Measurements from ENCODE around the gene PRSS8. TPM values are rescaled to one million over a fixed set of nuclear protein-coding genes. Genes with fewer than 3 reads are reported as not detected.

The PRSS8 gene
- polyA plus RNA-seq, 1 donor from 2014 or later = not detected

DNA sequence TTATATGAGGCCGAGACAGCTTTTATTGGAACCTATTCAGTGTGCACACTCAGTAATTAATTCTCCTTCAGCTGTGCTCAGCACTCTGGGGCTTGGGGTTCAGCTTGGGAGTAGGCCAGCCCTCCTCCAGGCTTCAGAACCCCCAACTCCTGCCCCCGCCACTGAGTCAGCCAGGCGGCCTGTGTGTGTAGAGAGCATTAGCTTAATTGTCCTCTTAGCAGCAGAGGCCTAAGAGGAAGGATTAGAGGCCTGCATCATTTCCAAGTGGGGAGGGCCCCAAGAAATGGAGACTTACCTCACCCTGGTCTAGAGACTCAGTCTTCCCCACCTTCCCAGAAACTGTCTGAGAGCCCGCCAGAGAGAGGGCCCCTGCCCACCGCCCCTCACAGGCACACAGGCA is 47.6 kb downstream of the PRSS8 start:
- Histone ChIP-seq H4K20me1 (ENCODE audit: insufficient read depth) (no peaks in the 10 kb centered on the region), H3K4me2 (ENCODE audit: low read length) (no peak overlapping the region), H3K9ac (ENCODE audit: low read length) (no peak overlapping the region), H3K79me2 (replicated peaks; ENCODE audit: insufficient read depth, low read length) (peaks cover 9% of the 10 kb centered on the region), H3K36me3 (ENCODE audit: insufficient read depth, low read length) (no peaks in the 10 kb centered on the region), H3K27me3 (ENCODE audit: insufficient read depth, low read depth, low read length) (no peaks in the 10 kb centered on the region), H3K9me3 (ENCODE audit: low read length) (no peaks in the 10 kb centered on the region), H3K4me3 (ENCODE audit: low read length) (no peak overlapping the region), H2AFZ (ENCODE audit: low read depth, low read length) (no peak overlapping the region), H3K9me2 (ENCODE audit: insufficient read depth, low read length) (no peaks in the 10 kb centered on the region), H3F3A (ENCODE audit: insufficient read depth, low read length, poor library complexity, severe bottlenecking) (no peaks in the 10 kb centered on the region), H3K27ac (ENCODE audit: low read length) (no peak overlapping the region)
- TF ChIP-seq SMC3 (conservative IDR thresholded peaks at IDR 0.05; ENCODE audit: poor library complexity) (no peak), POLR2AphosphoS5 (IDR thresholded peaks at IDR 0.05) (no peak), EP300 (conservative IDR thresholded peaks at IDR 0.05; ENCODE audit: poor library complexity, severe bottlenecking) (no peak), MXI1 (conservative IDR thresholded peaks at IDR 0.05; ENCODE audit: poor library complexity, severe bottlenecking) (no peak), TAF1 (IDR thresholded peaks at IDR 0.05; ENCODE audit: low read depth) (no peak), RAD21 (conservative IDR thresholded peaks at IDR 0.05) (no peak), EZH2 (IDR thresholded peaks at IDR 0.05; ENCODE audit: borderline replicate concordance, insufficient read depth, low read length, poor library complexity, severe bottlenecking) (no peak)
- TF ChIP-seq, protein P1, sequence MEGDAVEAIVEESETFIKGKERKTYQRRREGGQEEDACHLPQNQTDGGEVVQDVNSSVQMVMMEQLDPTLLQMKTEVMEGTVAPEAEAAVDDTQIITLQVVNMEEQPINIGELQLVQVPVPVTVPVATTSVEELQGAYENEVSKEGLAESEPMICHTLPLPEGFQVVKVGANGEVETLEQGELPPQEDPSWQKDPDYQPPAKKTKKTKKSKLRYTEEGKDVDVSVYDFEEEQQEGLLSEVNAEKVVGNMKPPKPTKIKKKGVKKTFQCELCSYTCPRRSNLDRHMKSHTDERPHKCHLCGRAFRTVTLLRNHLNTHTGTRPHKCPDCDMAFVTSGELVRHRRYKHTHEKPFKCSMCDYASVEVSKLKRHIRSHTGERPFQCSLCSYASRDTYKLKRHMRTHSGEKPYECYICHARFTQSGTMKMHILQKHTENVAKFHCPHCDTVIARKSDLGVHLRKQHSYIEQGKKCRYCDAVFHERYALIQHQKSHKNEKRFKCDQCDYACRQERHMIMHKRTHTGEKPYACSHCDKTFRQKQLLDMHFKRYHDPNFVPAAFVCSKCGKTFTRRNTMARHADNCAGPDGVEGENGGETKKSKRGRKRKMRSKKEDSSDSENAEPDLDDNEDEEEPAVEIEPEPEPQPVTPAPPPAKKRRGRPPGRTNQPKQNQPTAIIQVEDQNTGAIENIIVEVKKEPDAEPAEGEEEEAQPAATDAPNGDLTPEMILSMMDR (IDR thresholded peaks at IDR 0.05; ENCODE audit: poor library complexity, severe bottlenecking) = no peak
- TF ChIP-seq, protein P2, sequence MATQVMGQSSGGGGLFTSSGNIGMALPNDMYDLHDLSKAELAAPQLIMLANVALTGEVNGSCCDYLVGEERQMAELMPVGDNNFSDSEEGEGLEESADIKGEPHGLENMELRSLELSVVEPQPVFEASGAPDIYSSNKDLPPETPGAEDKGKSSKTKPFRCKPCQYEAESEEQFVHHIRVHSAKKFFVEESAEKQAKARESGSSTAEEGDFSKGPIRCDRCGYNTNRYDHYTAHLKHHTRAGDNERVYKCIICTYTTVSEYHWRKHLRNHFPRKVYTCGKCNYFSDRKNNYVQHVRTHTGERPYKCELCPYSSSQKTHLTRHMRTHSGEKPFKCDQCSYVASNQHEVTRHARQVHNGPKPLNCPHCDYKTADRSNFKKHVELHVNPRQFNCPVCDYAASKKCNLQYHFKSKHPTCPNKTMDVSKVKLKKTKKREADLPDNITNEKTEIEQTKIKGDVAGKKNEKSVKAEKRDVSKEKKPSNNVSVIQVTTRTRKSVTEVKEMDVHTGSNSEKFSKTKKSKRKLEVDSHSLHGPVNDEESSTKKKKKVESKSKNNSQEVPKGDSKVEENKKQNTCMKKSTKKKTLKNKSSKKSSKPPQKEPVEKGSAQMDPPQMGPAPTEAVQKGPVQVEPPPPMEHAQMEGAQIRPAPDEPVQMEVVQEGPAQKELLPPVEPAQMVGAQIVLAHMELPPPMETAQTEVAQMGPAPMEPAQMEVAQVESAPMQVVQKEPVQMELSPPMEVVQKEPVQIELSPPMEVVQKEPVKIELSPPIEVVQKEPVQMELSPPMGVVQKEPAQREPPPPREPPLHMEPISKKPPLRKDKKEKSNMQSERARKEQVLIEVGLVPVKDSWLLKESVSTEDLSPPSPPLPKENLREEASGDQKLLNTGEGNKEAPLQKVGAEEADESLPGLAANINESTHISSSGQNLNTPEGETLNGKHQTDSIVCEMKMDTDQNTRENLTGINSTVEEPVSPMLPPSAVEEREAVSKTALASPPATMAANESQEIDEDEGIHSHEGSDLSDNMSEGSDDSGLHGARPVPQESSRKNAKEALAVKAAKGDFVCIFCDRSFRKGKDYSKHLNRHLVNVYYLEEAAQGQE (IDR thresholded peaks at IDR 0.05; ENCODE audit: borderline replicate concordance) = no peak

DNA sequence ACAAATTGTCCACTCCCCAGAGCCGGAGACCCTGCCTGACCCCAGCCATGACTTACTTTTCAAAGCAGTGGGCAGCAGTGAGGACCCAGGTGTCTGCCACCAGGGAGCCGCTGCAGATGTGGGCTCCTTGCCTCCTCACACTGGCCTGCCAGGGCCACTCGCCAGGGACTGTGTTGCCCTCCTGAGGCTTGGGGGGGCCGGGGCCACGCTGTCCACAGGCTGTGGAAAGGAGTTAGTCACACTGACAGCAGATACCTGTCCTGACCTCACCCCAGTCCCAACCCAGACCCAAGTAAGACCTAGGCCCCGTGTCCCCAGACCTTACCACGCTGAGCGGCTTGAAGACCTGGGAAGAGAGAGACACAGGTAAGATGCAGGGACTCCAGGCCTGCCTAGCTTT is 48.0 kb downstream of the PRSS8 start:
- no peak overlapping the region for H3K27ac ChIP-seq (ENCODE audit: low read length)
- TF ChIP-seq EP300 (conservative IDR thresholded peaks at IDR 0.05; ENCODE audit: poor library complexity, severe bottlenecking) (no peak), SMC3 (conservative IDR thresholded peaks at IDR 0.05; ENCODE audit: poor library complexity) (no peak), EZH2 (IDR thresholded peaks at IDR 0.05; ENCODE audit: borderline replicate concordance, insufficient read depth, low read length, poor library complexity, severe bottlenecking) (no peak), POLR2AphosphoS5 (IDR thresholded peaks at IDR 0.05) (no peak), MXI1 (conservative IDR thresholded peaks at IDR 0.05; ENCODE audit: poor library complexity, severe bottlenecking) (no peak), RAD21 (conservative IDR thresholded peaks at IDR 0.05) (no peak), TAF1 (IDR thresholded peaks at IDR 0.05; ENCODE audit: low read depth) (no peak)
- TF ChIP-seq, protein P1 (IDR thresholded peaks at IDR 0.05; ENCODE audit: poor library complexity, severe bottlenecking) = no peak
- TF ChIP-seq, protein P2 (IDR thresholded peaks at IDR 0.05; ENCODE audit: borderline replicate concordance) = no peak

More for the DNA sequence above, 48.0 kb downstream of the PRSS8 start:
- Histone ChIP-seq H3K9me2 (ENCODE audit: insufficient read depth, low read length) (no peaks in the 10 kb centered on the region), H3K4me2 (ENCODE audit: low read length) (no peak overlapping the region), H3F3A (ENCODE audit: insufficient read depth, low read length, poor library complexity, severe bottlenecking) (no peaks in the 10 kb centered on the region), H3K27me3 (ENCODE audit: insufficient read depth, low read depth, low read length) (no peaks in the 10 kb centered on the region), H3K9ac (ENCODE audit: low read length) (no peak overlapping the region), H4K20me1 (ENCODE audit: insufficient read depth) (no peaks in the 10 kb centered on the region), H3K9me3 (ENCODE audit: low read length) (no peaks in the 10 kb centered on the region), H3K4me3 (ENCODE audit: low read length) (no peak overlapping the region), H3K79me2 (replicated peaks; ENCODE audit: insufficient read depth, low read length) (peaks cover 4% of the 10 kb centered on the region), H3K36me3 (ENCODE audit: insufficient read depth, low read length) (peaks cover under 1% of the 10 kb centered on the region), H2AFZ (ENCODE audit: low read depth, low read length) (no peak overlapping the region)

Measured in neural cell (in vitro differentiated cells).